Endothelial cell of umbilical vein (primary cell): Measurements from ENCODE around the gene HBS1L. TPM values are rescaled to one million over a fixed set of nuclear protein-coding genes. Genes with fewer than 3 reads are reported as not detected.

Experiments
- BruUV-seq: library from RNA; stranded (reverse); fragments of 400-500 nt; replicated peaks from 2 replicates; lab custom pipeline; 2021; lab: Mats Ljungman, UMichigan
- CTCF ChIA-PET: fragments of 300-600, 350-600 bp; sonication (Branson Sonifier 250); formaldehyde crosslinking; loops from one replicate; lab custom pipeline; 2021; ENCODE audit warnings: antibody characterized with exemption, inconsistent platforms; lab: Charles Lee
- POLR2A ChIA-PET: fragments of 300-600, 350-600 bp; sonication (Branson Sonifier 250); formaldehyde crosslinking; loops from one replicate; lab custom pipeline; 2021; ENCODE audit warnings: antibody characterized with exemption, inconsistent platforms; lab: Charles Lee
- DNase-seq: peaks from one replicate; pipeline ENCODE4 v3.0.0-alpha.2; 2011; ENCODE audit warnings: low read depth, low spot score
- FAIRE-seq: peaks from 2 replicates; lab custom pipeline; 2011; peaks lifted over from hg19 to GRCh38; lab: Jason Lieb, UNC
- H2AFZ ChIP-seq: 2 replicates; pipeline ENCODE4 v1.6.0; 2012; ENCODE audit warnings: low read depth, low read length, control low read depth, inconsistent platforms
- H3K27ac ChIP-seq: 2 replicates; pipeline ENCODE4 v1.5.1; 2011; ENCODE audit warnings: low read depth, mild to moderate bottlenecking, control low read depth, low read length, moderate library complexity; ENCODE audit not compliant: insufficient read depth
- H3K27me3 ChIP-seq, 2 experiments: 2 replicates each; pipeline versions ENCODE4 v1.6.0 to v1.6.1; 2011; ENCODE audit warnings: low read length in 2 of 2, mixed read lengths in 1 of 2; ENCODE audit not compliant: control insufficient read depth in 2 of 2, insufficient read depth in 2 of 2
- H3K36me3 ChIP-seq, 2 experiments: 2 replicates in 1 of 2; 3 replicates in 1 of 2; pipeline ENCODE4 v1.5.1; 2011; ENCODE audit warnings: low read length in 2 of 2, mild to moderate bottlenecking in 1 of 2, moderate library complexity in 1 of 2; ENCODE audit not compliant: control insufficient read depth in 2 of 2, insufficient read depth in 2 of 2; ENCODE audit errors: extremely low read depth in 1 of 2
- H3K4me1 ChIP-seq: 3 replicates; pipeline ENCODE4 v1.5.1; 2011; ENCODE audit warnings: mild to moderate bottlenecking, low read length; ENCODE audit not compliant: control insufficient read depth, insufficient read depth; ENCODE audit errors: extremely low read depth
- H3K4me2 ChIP-seq: 2 replicates; pipeline ENCODE4 v1.6.1; 2011; ENCODE audit warnings: low read length, control low read depth, mixed read lengths; ENCODE audit not compliant: insufficient read depth
- H3K4me3 ChIP-seq, 3 experiments: fragments of 200-600 bp in 1 of 3; sonication (generic), shearing (Covaris generic) in 1 of 3; replicated peaks in 1 of 3; 2 replicates each; pipeline ENCODE4 v1.5.1; 2011 to 2016; ENCODE audit warnings: control low read depth in 3 of 3, low read length in 3 of 3, mild to moderate bottlenecking in 2 of 3, inconsistent platforms in 1 of 3, low read depth in 1 of 3, moderate library complexity in 1 of 3; ENCODE audit not compliant: insufficient read depth in 1 of 3
- H3K79me2 ChIP-seq: 2 replicates; pipeline ENCODE4 v1.6.0; 2012; ENCODE audit warnings: low read length, inconsistent platforms; ENCODE audit not compliant: control insufficient read depth, insufficient read depth
- H3K9ac ChIP-seq: replicated peaks from 2 replicates; pipeline ENCODE3; 2011; ENCODE audit warnings: low read length, control low read depth; ENCODE audit not compliant: insufficient read depth; ENCODE audit errors: extremely low read depth
- H3K9me1 ChIP-seq: replicated peaks from 3 replicates; pipeline ENCODE4 v1.6.0; 2011; ENCODE audit warnings: mild to moderate bottlenecking, low read length; ENCODE audit not compliant: control insufficient read depth, insufficient read depth; ENCODE audit errors: extremely low read depth
- H3K9me3 ChIP-seq: replicated peaks from 2 replicates; pipeline ENCODE4 v1.5.1; 2012; ENCODE audit warnings: low read length, inconsistent platforms; ENCODE audit not compliant: control insufficient read depth, insufficient read depth
- H4K20me1 ChIP-seq: replicated peaks from 2 replicates; pipeline ENCODE3; 2011; ENCODE audit warnings: mild to moderate bottlenecking, low read length; ENCODE audit not compliant: control insufficient read depth, insufficient read depth; ENCODE audit errors: extremely low read depth
- EZH2 ChIP-seq: IDR thresholded peaks from 2 replicates; pipeline ENCODE4 v1.6.1; 2012; ENCODE audit warnings: borderline replicate concordance, low read depth, mild to moderate bottlenecking, moderate library complexity, low read length, inconsistent platforms; ENCODE audit not compliant: severe bottlenecking
- FOS ChIP-seq: IDR thresholded peaks from 2 replicates; pipeline ENCODE4 v1.6.1; 2011; ENCODE audit warnings: mild to moderate bottlenecking, low read length, moderate library complexity, borderline replicate concordance; ENCODE audit not compliant: insufficient read depth
- GATA2 ChIP-seq: IDR thresholded peaks from 2 replicates; pipeline ENCODE4 v1.7.0; 2011; ENCODE audit warnings: low read depth, mild to moderate bottlenecking, moderate library complexity, mixed read lengths, low read length; ENCODE audit not compliant: insufficient read length, insufficient read depth
- JUN ChIP-seq: IDR thresholded peaks from 2 replicates; pipeline ENCODE4 v1.6.1; 2011; ENCODE audit warnings: borderline replicate concordance, low read depth; ENCODE audit not compliant: insufficient read length, insufficient read depth
- MAX ChIP-seq: IDR thresholded peaks from 2 replicates; pipeline ENCODE4 v1.6.1; 2011; ENCODE audit not compliant: insufficient read depth, insufficient read length
- MYC ChIP-seq: IDR thresholded peaks from one replicate; pipeline ENCODE4 v1.6.1; 2011; ENCODE audit warnings: mild to moderate bottlenecking, low read depth, low read length
- POLR2A ChIP-seq: IDR thresholded peaks from 2 replicates; pipeline ENCODE4 v1.6.1; 2012; ENCODE audit warnings: low read depth, mild to moderate bottlenecking, control low read depth, low read length
- POLR2AphosphoS5 ChIP-seq: IDR thresholded peaks from 2 replicates; pipeline ENCODE4 v1.6.1; 2012; ENCODE audit warnings: low read depth, mild to moderate bottlenecking, control low read depth, low read length, moderate library complexity; ENCODE audit not compliant: insufficient read depth
- dilution Hi-C: fragments of 300-500 bp; cut with MboI; formaldehyde crosslinking; loops from one replicate; pipeline ENCODE4 v1.15.0; 2019; ENCODE audit warnings: low sequenced_read_pairs; ENCODE audit not compliant: extremely low pct_ligation_motif_present
- intact Hi-C: fragments of 100-400 bp; cut with micrococcal nuclease; formaldehyde crosslinking; loops from one replicate; pipeline ENCODE4 v1.10.0; 2022
- polyA plus RNA-seq, 4 experiments: library from polyadenylated mRNA; depleted of rRNA in 3 of 4; stranded (reverse) in 3 of 4; unstranded in 1 of 4; fragments of >200 nt; gene quantifications; 2 replicates each; pipeline versions ENCODE4 v1.2.1 to v1.2.3, GENCODE V29; 2011 to 2012; ENCODE audit warnings: missing spikeins in 1 of 4
- total RNA-seq: library from RNA; stranded (reverse); gene quantifications from 2 replicates; pipeline ENCODE4 v1.2.3, GENCODE V29; 2021
- TF ChIP-seq, protein P1 (sequence below), 2 donors: IDR thresholded peaks; 1 replicate in 1 of 2; 2 replicates in 1 of 2; pipeline ENCODE4 v1.5.1; 2011; ENCODE audit warnings: low read length in 2 of 2, mild to moderate bottlenecking in 2 of 2, moderate library complexity in 2 of 2, control low read depth in 1 of 2, inconsistent platforms in 1 of 2, low read depth in 1 of 2; ENCODE audit not compliant: insufficient read depth in 1 of 2; ENCODE audit errors: extremely low read depth in 1 of 2

HBS1L gene
- total and polyA plus RNA-seq, 2 donors (not counting 3 experiments of a cell fraction or from before 2014, with no cell fraction given) = 23.7 to 74.6 TPM

- FAIRE-seq = no peak
Measured at GRCh38 chr6:135043846-135044245, 10.8 kb downstream of the HBS1L start.

More at GRCh38 chr6:135043846-135044245, 10.8 kb downstream of the HBS1L start:
- Histone ChIP-seq H3K9ac (no peak overlapping the region), H3K9me3 (no peaks in the 10 kb centered on the region), H4K20me1 (peaks cover 5% of the 10 kb centered on the region), H2AFZ (no peak overlapping the region), H3K9me1 (peaks cover 2% of the 10 kb centered on the region), H3K27ac (no peak overlapping the region), H3K36me3 (peaks cover 4 to 9% of the 10 kb centered on the region in 2 experiments), H3K4me2 (no peak overlapping the region), H3K79me2 (peaks cover 66% of the 10 kb centered on the region), H3K4me1 (peaks cover 11% of the 10 kb centered on the region), H3K4me3 (no peak overlapping the region), H3K27me3 (no peaks in the 10 kb centered on the region)
- dilution Hi-C loops (no loop called here), intact Hi-C loops (no loop called here)
- BruUV-seq = no TSS peak
- no peak for DNase-seq
- ChIA-PET CTCF (interaction anchor here (0.7 kb wide), 1 partner anchor 11 kb away, joined by 4 read pairs; the partner anchor contains the start of gene HBS1L), POLR2A (no interaction called here)
- TF ChIP-seq MAX = no peak
- TF ChIP-seq, protein P1, sequence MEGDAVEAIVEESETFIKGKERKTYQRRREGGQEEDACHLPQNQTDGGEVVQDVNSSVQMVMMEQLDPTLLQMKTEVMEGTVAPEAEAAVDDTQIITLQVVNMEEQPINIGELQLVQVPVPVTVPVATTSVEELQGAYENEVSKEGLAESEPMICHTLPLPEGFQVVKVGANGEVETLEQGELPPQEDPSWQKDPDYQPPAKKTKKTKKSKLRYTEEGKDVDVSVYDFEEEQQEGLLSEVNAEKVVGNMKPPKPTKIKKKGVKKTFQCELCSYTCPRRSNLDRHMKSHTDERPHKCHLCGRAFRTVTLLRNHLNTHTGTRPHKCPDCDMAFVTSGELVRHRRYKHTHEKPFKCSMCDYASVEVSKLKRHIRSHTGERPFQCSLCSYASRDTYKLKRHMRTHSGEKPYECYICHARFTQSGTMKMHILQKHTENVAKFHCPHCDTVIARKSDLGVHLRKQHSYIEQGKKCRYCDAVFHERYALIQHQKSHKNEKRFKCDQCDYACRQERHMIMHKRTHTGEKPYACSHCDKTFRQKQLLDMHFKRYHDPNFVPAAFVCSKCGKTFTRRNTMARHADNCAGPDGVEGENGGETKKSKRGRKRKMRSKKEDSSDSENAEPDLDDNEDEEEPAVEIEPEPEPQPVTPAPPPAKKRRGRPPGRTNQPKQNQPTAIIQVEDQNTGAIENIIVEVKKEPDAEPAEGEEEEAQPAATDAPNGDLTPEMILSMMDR (IDR thresholded peaks at IDR 0.05; ENCODE audit: extremely low read depth in 1 of 2, insufficient read depth in 1 of 2, low read depth in 1 of 2, low read length in 2 of 2) = no peak
- TF ChIP-seq JUN = no peak
- TF ChIP-seq EZH2 = no peak
- TF ChIP-seq POLR2A = no peak
- TF ChIP-seq MYC = no peak
- TF ChIP-seq POLR2AphosphoS5 = no peak
- no peak for TF ChIP-seq FOS
- no peak for TF ChIP-seq GATA2
